GM10266 (cell line): ENCODE measurements around the gene DEFB125.
"Not testable (repeated sequence)": the region's sequence is repeated elsewhere in the genome, so short reads cannot be mapped to it uniquely, and the experiment has no call there.

Experiments used
- DNase-seq: peaks from one replicate; pipeline ENCODE4 v3.0.0; 2012; ENCODE audit errors: extremely low spot score
- CTCF ChIP-seq: IDR thresholded peaks from 2 replicates; pipeline ENCODE4 v1.5.1; 2012; ENCODE audit warnings: mild to moderate bottlenecking, low read depth; ENCODE audit not compliant: control insufficient read depth, insufficient read depth; ENCODE audit errors: missing control alignments

Gene DEFB125

GRCh38 chr20:77231-77630, 10.2 kb upstream of the DEFB125 start:
- no peak for TF ChIP-seq CTCF

GRCh38 chr20:78338-78737, 9.1 kb upstream of the DEFB125 start:
- no peak for DNase-seq
- TF ChIP-seq CTCF: no peak

More at GRCh38 chr20:77231-77630, 10.2 kb upstream of the DEFB125 start:
- DNase-seq: no peak

- DNase-seq: no peak
- no peak for TF ChIP-seq CTCF
Observed at GRCh38 chr20:79565-79964, 7.9 kb upstream of the DEFB125 start.

- DNase-seq: no peak
- no peak for TF ChIP-seq CTCF
Observed at GRCh38 chr20:90651-91050, 3.2 kb downstream of the DEFB125 start.

- no peak for DNase-seq
- TF ChIP-seq CTCF: no peak
Observed at GRCh38 chr20:93641-94040, 6.2 kb downstream of the DEFB125 start.

GRCh38 chr20:95215-95614, 7.7 kb downstream of the DEFB125 start:
- no peak for DNase-seq
- no peak for TF ChIP-seq CTCF

GRCh38 chr20:97691-98090, 10.2 kb downstream of the DEFB125 start:
- DNase-seq: not testable (repeated sequence)

- no peak for TF ChIP-seq CTCF
- DNase-seq: no peak
Observed at GRCh38 chr20:101975-102374, 14.5 kb downstream of the DEFB125 start.
